ENCODE data around the gene ADGRG6.
"Not testable (repeated sequence)": the region's sequence is repeated elsewhere in the genome, so short reads cannot be mapped to it uniquely, and the experiment has no call there.

ADGRG6 gene

DNA sequence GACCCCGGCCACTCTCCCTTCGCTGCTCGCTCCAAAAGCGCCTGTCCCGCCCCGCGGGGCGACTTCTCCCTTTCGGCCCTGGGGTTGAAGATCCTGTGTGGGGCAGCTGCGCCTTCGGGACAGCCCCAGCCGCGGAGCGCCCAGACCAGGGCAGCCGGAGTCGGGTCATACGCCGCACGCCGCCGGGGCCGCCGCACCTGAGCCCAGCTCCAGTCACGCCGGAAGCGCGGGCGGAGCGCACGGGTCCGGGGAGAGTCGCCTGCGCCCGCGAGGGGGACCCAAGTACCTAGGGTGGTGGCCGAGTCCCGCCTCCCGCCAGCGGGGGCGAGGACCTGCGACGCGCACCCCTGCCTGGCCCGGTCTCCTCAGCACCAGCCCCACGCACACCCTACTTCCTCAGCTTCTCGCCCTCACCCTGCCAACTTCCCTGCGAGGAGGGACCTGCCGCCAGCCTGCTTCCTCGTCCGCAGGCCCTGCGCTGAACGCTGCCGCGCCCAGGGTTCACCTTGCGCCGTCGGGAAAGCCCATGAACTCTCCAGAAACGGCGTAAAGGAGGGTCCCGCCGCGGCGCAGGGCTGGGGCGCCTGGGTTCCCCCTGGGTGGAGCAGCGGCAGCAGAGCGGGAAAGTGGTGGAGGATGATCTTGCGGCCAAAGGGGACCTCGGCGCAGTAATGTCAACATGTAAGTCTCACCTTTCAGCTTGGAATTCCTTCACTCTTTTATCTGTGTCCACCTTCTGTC, at the start of gene ADGRG6:
TSS of gene ADGRG6 (plus strand) at position 357 of the 741 bp plus-strand sequence. CDS start at position 680, 323 bp downstream.
- peak; percentile 42 for DNase-seq

GRCh38 chr6:142254513-142254912, 47.3 kb upstream of the ADGRG6 start:
- no peak for DNase-seq

GRCh38 chr6:142255785-142256184, 46.0 kb upstream of the ADGRG6 start:
- DNase-seq = no peak

DNA sequence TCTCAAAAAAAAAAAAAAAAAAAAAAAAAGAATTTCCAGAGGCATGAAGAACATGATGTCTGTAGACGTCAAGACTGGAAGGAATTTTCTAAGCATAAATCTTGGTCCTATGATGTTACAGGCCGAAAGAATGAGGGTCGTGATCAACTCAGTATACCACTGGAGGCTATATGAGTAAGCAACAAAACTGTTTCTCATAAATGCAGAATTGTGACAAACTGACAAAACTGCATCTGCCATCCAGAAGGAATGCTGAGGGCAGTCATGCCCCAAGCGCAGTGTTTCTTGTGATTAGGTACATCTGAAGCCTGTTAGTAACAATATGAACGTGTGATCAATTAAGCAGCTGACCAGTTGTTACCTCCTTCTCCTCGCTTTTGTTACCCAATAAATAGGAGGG, 43.5 kb upstream of the ADGRG6 start:
- DNase-seq = no peak

DNA sequence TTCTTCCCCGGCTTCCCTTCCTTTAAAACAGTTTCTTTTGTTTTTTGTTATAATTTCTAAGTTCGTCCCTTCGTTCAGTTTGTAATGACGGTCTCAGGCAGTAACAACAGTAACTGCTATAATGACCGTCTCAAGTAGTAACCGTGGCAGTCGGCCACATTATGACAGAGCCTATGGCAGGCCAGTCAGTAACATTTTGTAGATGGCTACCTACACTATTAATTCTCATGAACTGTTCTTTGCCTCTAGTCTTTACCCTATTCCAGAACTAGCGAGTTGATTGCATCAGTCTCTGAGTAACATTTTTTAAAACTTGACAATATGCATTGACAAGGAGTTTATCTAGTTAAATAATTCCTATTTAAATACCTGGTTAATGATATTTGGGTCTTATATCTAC, 43.0 kb upstream of the ADGRG6 start:
- DNase-seq = no peak

DNA sequence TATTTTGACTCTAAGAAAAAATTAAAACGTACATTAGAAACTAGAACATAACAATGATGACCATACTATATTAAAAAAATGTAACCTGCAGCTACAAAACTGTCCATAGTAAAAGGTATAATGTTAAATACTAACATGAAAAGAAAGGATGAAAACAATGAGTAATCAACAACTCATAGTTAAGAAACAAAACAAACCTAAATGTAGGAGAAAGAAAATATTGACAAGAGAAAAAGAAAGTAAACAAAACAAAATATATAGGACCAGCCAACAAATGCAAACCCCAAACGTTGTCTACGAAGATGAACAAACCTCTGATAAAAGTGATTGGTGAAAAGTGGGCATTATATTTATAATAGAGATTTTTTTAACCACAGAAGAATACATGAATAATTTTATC, 41.1 kb upstream of the ADGRG6 start:
- DNase-seq = no peak

DNA sequence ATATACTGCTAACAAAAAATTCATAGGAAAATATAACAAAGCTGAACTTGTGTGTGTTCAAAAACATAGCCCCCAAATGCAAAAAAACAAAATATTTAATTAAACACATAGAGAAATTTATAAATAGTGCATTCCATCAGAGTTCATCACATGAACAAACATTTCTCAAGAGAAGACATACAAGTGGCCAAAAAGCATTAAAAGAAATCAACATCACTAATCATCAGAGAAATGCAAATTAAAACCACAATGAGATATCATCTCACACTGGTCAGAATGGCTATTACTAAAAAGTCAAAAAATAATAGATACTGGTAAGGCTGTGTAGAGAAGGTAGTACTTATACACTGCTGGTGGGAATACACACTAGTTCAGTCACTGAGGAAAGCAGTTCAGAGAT, 39.6 kb upstream of the ADGRG6 start:
- DNase-seq = no peak

DNA sequence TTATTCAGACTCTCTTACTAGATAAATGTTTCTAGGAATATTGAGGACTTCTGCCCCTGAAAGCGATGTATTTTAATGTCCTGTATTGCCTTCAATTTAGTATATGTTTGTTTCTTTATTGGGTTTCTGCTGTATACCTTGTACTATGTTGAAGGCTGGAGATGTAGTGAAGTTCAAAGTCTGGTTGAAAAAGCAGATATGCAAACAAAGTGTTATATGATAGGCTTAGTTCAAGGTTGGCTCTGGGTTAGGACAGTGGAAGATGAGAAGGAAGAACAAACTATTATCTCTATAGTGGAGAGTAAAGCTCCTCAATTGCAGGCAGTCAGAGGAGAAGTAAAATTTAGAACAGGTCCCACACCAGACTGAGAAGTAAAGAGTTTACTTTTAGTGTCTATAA, 36.3 kb upstream of the ADGRG6 start:
- DNase-seq = no peak

DNA sequence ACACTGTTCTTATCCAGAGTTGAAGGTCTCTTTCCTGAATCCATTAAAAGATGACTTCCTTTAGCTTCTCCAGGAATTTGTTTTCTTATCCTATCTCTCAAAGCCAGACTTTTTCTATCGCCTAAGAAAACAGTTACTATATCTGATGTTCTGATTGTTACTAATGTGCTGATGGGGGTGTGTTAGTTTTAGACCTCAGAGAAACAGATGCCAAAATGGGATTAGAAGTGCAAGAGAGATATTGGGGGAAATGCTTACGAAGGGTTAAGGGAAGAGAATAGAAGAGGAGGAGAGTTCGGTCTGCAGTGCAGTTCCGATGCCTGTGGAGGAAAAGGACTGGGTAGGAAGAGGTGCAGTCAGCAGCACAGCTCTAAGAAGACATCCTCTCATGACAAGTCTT, 35.7 kb upstream of the ADGRG6 start:
- no peak for DNase-seq

GRCh38 chr6:142271476-142271875, 30.3 kb upstream of the ADGRG6 start:
- no peak for DNase-seq

DNA sequence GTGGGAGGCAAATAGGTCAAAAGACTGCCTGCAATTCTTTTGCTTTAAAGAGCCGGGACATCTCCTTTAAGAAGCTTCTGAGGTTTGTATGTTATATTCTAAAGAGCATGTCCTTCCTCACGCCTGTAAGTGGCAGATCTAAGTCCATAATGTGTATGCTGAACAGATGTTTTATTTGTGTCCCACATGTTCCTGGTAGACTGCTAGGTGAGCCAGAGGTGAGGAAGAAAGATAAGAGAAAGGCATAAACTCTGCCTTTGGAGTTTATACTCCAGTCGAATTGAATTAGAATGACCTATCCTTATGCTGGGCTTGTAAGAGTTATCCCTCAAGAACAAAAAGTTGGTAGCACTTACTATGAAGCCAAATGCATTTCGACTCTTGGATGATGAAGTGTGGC, 27.2 kb upstream of the ADGRG6 start:
- DNase-seq = no peak

DNA sequence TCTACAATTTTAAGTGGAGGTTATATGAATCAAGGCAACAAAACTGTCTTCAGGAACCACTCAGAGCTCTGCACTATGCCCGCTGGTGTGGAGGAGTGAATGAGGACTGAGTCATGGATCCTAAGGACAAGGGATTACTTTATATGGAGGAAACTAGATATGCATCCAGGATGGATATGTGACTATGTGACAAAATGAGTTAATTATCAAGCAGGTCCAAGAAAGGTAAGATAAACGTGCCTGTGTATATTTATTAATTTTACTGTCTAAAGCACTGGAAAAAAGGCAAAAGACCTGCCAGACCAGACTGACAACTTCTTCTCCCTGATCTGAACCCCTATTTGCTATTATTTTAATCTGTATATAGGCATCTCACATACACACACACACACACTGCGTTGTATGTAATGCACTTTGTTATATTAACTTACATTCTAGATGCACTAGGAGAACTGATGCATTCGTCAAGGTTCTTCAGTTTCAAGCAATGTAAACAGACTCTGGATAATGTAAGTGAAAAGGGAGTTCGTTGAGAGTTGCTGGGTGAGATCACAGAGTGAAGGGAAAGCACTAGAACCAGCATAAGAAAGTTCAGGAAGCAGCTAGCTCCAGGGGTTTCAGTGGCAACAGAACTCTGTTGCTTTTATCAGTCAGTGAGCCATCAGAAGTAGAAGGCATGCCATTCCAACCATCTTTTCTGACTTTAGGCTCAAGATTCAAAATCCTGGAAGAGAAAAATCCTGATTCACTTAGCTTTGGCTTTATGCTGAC, 26.4 kb upstream of the ADGRG6 start:
- DNase-seq = no peak

DNA sequence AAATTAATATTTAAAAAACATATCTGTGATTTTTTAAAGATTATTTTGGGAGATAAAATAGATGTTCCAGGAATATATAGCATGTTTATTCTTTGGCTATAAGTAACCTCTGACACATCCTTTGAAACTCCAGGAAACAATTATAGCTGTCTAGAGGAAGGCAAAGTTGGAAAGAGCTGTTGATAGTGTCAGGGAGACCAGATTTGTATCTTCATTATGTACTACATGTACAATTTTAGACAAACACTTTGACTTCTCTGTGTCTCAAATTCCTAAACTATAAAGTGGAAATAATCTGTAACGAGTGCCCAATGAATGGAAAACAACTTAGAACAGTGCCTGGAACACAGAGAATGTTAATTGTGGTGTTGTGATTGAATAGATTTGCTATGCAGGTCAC, 25.6 kb upstream of the ADGRG6 start:
- no peak for DNase-seq

- DNase-seq = no peak
Measured at GRCh38 chr6:142279350-142280180, 22.2 kb upstream of the ADGRG6 start.

DNA sequence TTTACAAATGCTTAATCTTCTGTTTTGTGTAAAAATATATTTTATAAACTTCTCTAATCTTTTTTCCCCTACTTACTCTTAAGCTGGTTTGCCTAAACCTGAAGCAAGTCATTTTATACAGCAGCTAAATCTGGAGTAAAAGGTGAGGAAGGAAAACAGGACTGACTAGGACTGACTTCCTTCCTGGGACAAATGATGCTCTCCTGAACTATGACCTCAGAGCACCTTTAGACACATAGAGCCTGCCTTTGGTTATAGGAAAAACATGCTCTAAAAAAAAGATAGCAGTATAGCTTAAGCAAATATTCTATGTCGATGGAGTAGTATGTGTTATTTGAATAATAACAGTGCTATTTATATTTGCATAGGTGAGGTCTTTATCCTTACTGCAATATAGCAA, 21.5 kb upstream of the ADGRG6 start:
- DNase-seq = no peak

- DNase-seq = no peak
Measured at GRCh38 chr6:142280927-142281326, 20.9 kb upstream of the ADGRG6 start.

GRCh38 chr6:142283138-142283537, 18.7 kb upstream of the ADGRG6 start:
- not testable (repeated sequence) for DNase-seq

DNA sequence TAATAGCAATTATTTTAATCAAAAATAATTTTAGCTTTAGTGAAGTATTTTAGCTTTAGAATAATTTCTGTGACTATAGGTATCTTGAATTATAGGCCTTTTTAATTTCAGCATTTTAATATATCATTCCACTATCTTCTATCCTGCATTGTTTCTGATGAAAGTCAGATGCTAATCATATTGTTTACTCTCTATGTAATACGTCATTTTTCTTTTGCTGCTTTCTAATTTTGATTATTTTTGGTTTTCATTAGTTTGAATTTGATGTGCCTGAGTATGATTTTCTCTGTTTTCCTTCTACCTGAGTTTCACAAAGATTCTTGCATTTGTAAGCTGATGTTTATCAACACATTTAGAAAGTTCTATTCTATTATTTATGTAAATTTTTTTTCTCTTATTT, 17.4 kb upstream of the ADGRG6 start:
- DNase-seq = no peak

GRCh38 chr6:142285235-142286087, 16.3 kb upstream of the ADGRG6 start:
- no peak for DNase-seq

GRCh38 chr6:142286088-142286409, 15.8 kb upstream of the ADGRG6 start:
- no peak for DNase-seq

- DNase-seq = no peak
Measured at GRCh38 chr6:142289687-142290086, 12.1 kb upstream of the ADGRG6 start.

DNA sequence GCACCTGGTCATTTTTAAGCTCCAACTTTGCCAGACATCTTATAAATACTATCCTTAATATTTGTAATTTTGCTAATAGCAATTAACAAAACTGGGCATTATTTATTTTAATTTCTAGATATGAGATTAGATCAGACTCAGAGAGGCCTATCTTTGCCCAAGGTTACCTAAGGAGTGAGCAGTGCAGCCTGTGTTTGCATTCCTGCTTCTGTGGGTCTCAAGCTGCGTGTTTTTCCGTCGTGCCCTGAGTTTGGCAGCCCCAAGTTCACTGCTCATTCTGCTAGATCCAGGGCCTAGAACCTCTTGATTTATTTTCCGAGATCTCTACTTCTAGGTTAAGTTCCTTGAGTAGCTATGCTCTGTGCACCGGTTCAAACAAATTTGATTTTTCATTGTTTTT, 11.0 kb upstream of the ADGRG6 start:
- no peak for DNase-seq

DNA sequence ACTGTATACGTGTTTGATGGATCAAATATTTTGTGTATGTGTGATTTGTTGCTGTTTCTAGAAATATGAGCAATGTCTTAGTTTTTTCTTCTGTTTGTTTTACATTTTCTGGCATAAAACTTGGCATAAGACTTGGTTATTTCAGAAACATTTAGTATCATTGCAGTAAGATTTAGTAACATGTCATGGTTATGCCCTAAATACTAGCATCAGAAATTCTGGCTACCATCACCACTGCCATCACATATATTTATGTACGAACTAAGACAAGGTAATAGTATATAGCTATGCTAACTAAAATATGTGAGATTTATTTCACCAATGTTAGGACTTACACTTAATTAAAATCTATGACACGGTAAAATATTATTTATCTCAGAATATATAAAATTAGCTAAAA, 10.3 kb upstream of the ADGRG6 start:
- no peak for DNase-seq
